Measurements from ENCODE around the gene DCN.

DCN gene

GRCh38 chr12:91127751-91128150 lies 54.9 kb downstream of the DCN start:
- Histone ChIP-seq H3K4me1 (peaks cover 0 to 4% (median 1%) of the 10 kb centered on the region in 4 donors), H3K9me3 (no peaks in the 10 kb centered on the region), H3K27me3 (no peaks in the 10 kb centered on the region), H3K4me3 (no peak overlapping the region), H3K36me3 (no peaks in the 10 kb centered on the region), H3K27ac (no peak overlapping the region)
- DNase-seq: no peak
- TF ChIP-seq, protein P1, sequence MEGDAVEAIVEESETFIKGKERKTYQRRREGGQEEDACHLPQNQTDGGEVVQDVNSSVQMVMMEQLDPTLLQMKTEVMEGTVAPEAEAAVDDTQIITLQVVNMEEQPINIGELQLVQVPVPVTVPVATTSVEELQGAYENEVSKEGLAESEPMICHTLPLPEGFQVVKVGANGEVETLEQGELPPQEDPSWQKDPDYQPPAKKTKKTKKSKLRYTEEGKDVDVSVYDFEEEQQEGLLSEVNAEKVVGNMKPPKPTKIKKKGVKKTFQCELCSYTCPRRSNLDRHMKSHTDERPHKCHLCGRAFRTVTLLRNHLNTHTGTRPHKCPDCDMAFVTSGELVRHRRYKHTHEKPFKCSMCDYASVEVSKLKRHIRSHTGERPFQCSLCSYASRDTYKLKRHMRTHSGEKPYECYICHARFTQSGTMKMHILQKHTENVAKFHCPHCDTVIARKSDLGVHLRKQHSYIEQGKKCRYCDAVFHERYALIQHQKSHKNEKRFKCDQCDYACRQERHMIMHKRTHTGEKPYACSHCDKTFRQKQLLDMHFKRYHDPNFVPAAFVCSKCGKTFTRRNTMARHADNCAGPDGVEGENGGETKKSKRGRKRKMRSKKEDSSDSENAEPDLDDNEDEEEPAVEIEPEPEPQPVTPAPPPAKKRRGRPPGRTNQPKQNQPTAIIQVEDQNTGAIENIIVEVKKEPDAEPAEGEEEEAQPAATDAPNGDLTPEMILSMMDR (IDR thresholded peaks at IDR 0.05): no peak
- intact Hi-C loops (cut with DNase I; ENCODE audit: low total_unique reads): no loop called here

DNA sequence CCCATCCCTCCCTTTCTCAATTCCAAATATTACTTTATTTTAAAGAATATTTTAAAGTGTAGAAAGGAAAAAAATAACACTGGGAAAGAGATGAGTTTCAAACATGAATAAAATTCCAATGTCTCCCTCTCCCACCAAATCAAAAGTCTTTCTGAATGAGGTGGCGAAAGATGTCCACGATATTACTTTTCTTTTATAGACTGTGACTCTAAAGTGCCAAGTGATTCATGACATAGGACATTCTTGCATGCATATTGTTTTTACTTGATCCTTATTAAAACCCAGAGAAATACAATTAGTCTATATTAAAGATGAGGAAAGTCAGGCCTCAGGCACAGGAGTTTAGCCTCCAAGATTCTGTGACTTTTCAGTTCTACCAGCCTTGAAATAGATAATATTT lies 55.3 kb downstream of the DCN start:
- H3K4me1 ChIP-seq: peaks cover 0 to 4% (median 1%) of the 10 kb centered on the region in 4 donors
- TF ChIP-seq, protein P1 (IDR thresholded peaks at IDR 0.05): no peak
- intact Hi-C loops (cut with DNase I; ENCODE audit: low total_unique reads): no loop called here
- H3K36me3 ChIP-seq: no peaks in the 10 kb centered on the region
- H3K27ac ChIP-seq: peak overlapping the region in 1 of 2 donors; percentile 8
- H3K9me3 ChIP-seq: no peaks in the 10 kb centered on the region
- no peak for DNase-seq
- no peak overlapping the region for H3K4me3 ChIP-seq
- no peaks in the 10 kb centered on the region for H3K27me3 ChIP-seq

- peak in 1 of 2 donors; percentile 62 for DNase-seq
- intact Hi-C loops (cut with DNase I; ENCODE audit: low total_unique reads): no loop called here
- TF ChIP-seq, protein P1 (IDR thresholded peaks at IDR 0.05): no peak
- Histone ChIP-seq H3K4me3 (no peak overlapping the region), H3K36me3 (no peaks in the 10 kb centered on the region), H3K27ac (peak overlapping the region in 1 of 2 donors; percentile 8), H3K27me3 (no peaks in the 10 kb centered on the region), H3K4me1 (peaks cover 0 to 4% (median 1%) of the 10 kb centered on the region in 4 donors), H3K9me3 (no peaks in the 10 kb centered on the region)
Measured at GRCh38 chr12:91126516-91126915, 56.1 kb downstream of the DCN start.

GRCh38 chr12:91123236-91123916 lies 59.2 kb downstream of the DCN start:
- peaks cover 0 to 4% (median 1%) of the 10 kb centered on the region in 4 donors for H3K4me1 ChIP-seq
- no peak overlapping the region for H3K27ac ChIP-seq
- TF ChIP-seq, protein P1 (IDR thresholded peaks at IDR 0.05): no peak
- H3K36me3 ChIP-seq: no peaks in the 10 kb centered on the region
- no peaks in the 10 kb centered on the region for H3K9me3 ChIP-seq
- no peaks in the 10 kb centered on the region for H3K27me3 ChIP-seq
- no peak for DNase-seq
- no peak overlapping the region for H3K4me3 ChIP-seq
- intact Hi-C loops (cut with DNase I; ENCODE audit: low total_unique reads): no loop called here

DNA sequence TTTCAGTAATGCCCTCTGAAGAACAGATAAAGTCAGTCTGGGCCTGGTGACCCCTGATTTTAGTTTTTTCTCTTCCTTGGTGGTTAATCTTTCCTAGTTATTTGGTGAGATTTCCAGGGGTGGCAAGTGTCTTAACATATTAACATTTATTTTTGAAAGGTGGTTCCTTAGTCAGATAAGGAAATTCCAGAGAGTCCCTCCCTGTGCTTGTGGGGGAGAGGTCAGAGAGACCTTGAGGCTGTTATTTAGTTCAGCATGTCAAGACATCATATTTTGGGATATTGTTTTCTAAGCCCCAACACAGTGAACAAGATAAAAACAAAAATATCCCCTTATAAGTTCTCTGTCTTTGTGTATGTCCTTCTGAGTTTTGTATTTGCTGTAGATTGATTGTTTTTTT lies 61.8 kb downstream of the DCN start:
- intact Hi-C loops (cut with DNase I; ENCODE audit: low total_unique reads): no loop called here
- H3K27me3 ChIP-seq: no peaks in the 10 kb centered on the region
- no peak for DNase-seq
- peaks cover 0 to 4% (median 0%) of the 10 kb centered on the region in 4 donors for H3K4me1 ChIP-seq
- H3K27ac ChIP-seq: no peak overlapping the region
- no peak overlapping the region for H3K4me3 ChIP-seq
- no peaks in the 10 kb centered on the region for H3K36me3 ChIP-seq
- no peaks in the 10 kb centered on the region for H3K9me3 ChIP-seq
- TF ChIP-seq, protein P1 (IDR thresholded peaks at IDR 0.05): no peak
